Thoracic aorta (tissue), 2 donors: ENCODE data around the gene CBARP. TPM values are rescaled to one million over a fixed set of nuclear protein-coding genes. Genes with fewer than 3 reads are reported as not detected.

Experiments
- ATAC-seq: fragments of 150-250 bp; one replicate; pipeline ENCODE4 v1.8.0; 2017; ENCODE audit warnings: low read depth; ENCODE audit not compliant: insufficient number of reproducible peaks, low FRiP score
- DNase-seq: peaks from one replicate; pipeline ENCODE4 v3.0.0-alpha.2; 2020; ENCODE audit warnings: low spot score
- H3K27ac ChIP-seq, 2 donors: fragments of 200-600 bp; sonication (generic); 1 replicate in 1 of 2; 2 replicates in 1 of 2; pipeline ENCODE4 v1.5.1; 2016; ENCODE audit warnings: mild to moderate bottlenecking in 2 of 2, moderate library complexity in 2 of 2
- H3K27me3 ChIP-seq: fragments of 200-600 bp; sonication (generic); replicated peaks from 2 replicates; pipeline ENCODE4 v1.6.0; 2016; ENCODE audit warnings: mild to moderate bottlenecking; ENCODE audit not compliant: insufficient read depth
- H3K36me3 ChIP-seq: fragments of 200-600 bp; sonication (generic); one replicate; pipeline ENCODE4 v1.5.1; 2016
- H3K4me1 ChIP-seq, 2 donors: fragments of 200-600 bp; sonication (generic); 1 replicate in 1 of 2; 2 replicates in 1 of 2; pipeline versions ENCODE4 v1.5.1 to v1.6.0; 2016; ENCODE audit warnings: low read depth in 2 of 2, mild to moderate bottlenecking in 1 of 2; ENCODE audit not compliant: control insufficient read depth in 1 of 2
- H3K4me3 ChIP-seq: fragments of 200-600 bp; sonication (generic); 2 replicates; pipeline ENCODE4 v1.5.1; 2016; ENCODE audit warnings: mild to moderate bottlenecking
- H3K9me3 ChIP-seq: fragments of 200-600 bp; sonication (generic); 2 replicates; pipeline ENCODE4 v1.5.1; 2016
- total RNA-seq, 2 donors: library from RNA; depleted of rRNA; stranded (reverse); fragments of >200 nt; gene quantifications; one replicate each; pipeline versions ENCODE4 v1.1.0 to v1.2.3, GENCODE V29; 2016
- TF ChIP-seq, protein P1 (sequence below): fragments of 200-600 bp; sonication (generic); IDR thresholded peaks from one replicate; pipeline ENCODE4 v1.5.1; 2019; ENCODE audit warnings: antibody characterized with exemption

Gene CBARP
- total RNA-seq, 2 donors from 2014 or later = 0.27 to 1.9 TPM

DNA sequence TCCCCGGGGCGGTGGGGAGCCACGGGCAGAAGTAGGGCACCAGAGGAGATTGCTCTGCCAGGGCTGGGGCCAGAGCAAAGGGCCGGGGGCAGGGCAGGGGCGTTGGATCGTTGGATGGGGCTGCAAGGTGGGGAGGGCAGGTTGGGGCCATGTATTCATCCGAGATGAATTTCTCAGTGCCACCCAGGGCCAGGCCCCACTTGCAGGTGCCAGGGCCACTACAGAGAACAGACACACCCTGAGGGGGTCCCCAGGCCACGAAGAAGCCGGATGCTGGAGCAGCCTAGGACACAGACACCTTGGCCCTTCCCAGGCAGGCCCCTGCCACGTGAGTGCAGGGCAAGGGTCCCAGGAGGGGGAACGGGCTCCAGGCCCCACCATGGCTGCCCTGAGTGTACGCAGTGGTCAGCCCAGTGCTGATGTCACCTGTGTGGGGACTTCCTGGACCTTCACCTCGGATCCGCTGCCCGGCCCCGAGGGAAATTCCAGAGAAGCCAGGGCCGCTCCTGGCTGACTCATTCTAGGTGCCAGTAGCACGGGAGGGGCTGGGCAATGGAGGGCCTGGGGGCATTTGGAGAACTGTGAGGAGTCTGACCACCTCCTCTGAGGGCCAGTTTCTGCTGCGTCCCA, 54.1 kb downstream of the CBARP start:
- no peak for DNase-seq
- no peak for ATAC-seq
- H3K27ac ChIP-seq = no peak overlapping the region
- H3K36me3 ChIP-seq = no peaks in the 10 kb centered on the region
- H3K9me3 ChIP-seq = no peaks in the 10 kb centered on the region
- no peak overlapping the region for H3K4me3 ChIP-seq
- no peaks in the 10 kb centered on the region for H3K27me3 ChIP-seq
- TF ChIP-seq, protein P1, sequence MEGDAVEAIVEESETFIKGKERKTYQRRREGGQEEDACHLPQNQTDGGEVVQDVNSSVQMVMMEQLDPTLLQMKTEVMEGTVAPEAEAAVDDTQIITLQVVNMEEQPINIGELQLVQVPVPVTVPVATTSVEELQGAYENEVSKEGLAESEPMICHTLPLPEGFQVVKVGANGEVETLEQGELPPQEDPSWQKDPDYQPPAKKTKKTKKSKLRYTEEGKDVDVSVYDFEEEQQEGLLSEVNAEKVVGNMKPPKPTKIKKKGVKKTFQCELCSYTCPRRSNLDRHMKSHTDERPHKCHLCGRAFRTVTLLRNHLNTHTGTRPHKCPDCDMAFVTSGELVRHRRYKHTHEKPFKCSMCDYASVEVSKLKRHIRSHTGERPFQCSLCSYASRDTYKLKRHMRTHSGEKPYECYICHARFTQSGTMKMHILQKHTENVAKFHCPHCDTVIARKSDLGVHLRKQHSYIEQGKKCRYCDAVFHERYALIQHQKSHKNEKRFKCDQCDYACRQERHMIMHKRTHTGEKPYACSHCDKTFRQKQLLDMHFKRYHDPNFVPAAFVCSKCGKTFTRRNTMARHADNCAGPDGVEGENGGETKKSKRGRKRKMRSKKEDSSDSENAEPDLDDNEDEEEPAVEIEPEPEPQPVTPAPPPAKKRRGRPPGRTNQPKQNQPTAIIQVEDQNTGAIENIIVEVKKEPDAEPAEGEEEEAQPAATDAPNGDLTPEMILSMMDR = no peak
- peaks cover 9 to 10% of the 10 kb centered on the region in 2 donors for H3K4me1 ChIP-seq

DNA sequence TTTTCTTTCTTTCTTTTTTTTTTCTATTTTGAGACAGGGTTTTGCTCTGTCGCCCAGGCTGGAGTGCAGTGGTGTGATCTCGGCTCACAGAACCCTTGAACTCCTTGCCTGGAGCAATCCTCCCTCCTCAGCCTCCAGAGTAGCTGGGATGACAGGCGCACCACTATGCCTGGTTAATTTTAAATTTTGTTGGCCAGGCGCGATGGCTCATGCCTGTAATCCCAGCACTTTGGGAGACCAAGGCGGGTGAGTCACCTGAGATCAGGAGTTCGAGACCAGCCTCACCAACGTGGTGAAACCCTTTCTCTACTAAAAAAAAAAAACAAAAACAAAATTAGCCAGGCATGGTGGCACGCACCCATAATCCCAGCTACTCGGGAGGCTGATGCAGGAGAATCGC, 55.1 kb downstream of the CBARP start:
- Histone ChIP-seq H3K9me3 (no peaks in the 10 kb centered on the region), H3K4me1 (peaks cover 9 to 14% of the 10 kb centered on the region in 2 donors), H3K4me3 (no peak overlapping the region), H3K27ac (no peak overlapping the region), H3K36me3 (no peaks in the 10 kb centered on the region), H3K27me3 (no peaks in the 10 kb centered on the region)
- no peak for DNase-seq
- TF ChIP-seq, protein P1 = no peak
- no peak for ATAC-seq

DNA sequence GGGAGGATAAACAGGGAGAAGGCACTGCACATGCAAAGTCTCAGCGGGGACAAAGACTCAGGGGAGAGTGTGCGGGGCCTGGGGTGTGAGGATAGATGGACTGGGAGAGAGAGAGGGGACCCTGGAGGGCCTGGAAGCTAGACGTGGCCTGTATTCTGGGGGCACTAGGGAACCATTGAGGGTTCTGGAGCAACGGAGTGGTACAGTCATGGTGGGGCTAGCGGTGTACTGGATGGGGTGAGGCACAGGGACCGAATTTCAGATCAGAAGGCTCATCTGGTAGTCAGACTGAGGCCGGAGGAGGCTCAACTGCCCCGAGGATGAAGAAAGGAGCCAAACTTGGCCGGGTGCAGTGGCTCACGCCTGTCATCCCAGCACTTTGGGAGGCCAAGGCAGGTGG, 55.7 kb downstream of the CBARP start:
- no peak for ATAC-seq
- no peak overlapping the region for H3K27ac ChIP-seq

DNA sequence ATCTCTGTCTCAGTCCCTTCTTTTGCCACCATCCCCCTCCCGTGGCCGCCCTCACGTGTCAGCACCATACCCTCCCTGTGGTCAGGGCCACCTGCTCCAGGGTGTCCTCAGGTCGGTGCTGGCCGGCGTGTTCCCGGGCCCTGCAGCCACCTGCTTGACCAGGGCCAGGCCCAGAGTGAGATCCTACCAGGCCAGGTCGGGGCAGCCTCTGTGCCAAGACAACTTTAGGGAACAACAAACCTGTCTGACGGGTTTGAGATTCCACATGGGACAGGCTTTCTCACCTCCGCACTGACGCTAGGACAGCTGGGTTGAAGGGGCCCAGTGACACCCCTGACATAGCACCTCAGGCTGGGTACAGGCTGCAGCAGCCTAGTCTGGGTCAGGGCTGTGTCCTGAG, 56.2 kb downstream of the CBARP start:
- TF ChIP-seq, protein P1 = no peak
- no peaks in the 10 kb centered on the region for H3K27me3 ChIP-seq
- no peak overlapping the region for H3K27ac ChIP-seq
- ATAC-seq (no peak), DNase-seq (no peak)
- peaks cover 17 to 24% of the 10 kb centered on the region in 2 donors for H3K4me1 ChIP-seq
- H3K9me3 ChIP-seq = no peaks in the 10 kb centered on the region
- H3K4me3 ChIP-seq = no peak overlapping the region
- no peaks in the 10 kb centered on the region for H3K36me3 ChIP-seq

More for the DNA sequence above, 55.7 kb downstream of the CBARP start:
- no peak for DNase-seq
- peaks cover 14 to 20% of the 10 kb centered on the region in 2 donors for H3K4me1 ChIP-seq
- TF ChIP-seq, protein P1 = no peak
- no peaks in the 10 kb centered on the region for H3K27me3 ChIP-seq
- H3K9me3 ChIP-seq = no peaks in the 10 kb centered on the region
- no peaks in the 10 kb centered on the region for H3K36me3 ChIP-seq
- H3K4me3 ChIP-seq = no peak overlapping the region

Other genes starting within 250 kb of the CBARP start
- under 1 TPM in 1 of 2 donors, not detected in 1; 0.14 TPM for gene GRIN3B, start 237.6 kb downstream of the CBARP start, total RNA-seq
- gene TMEM259, start 216.9 kb downstream of the CBARP start, total RNA-seq = 100 to 1,000 TPM; 183 to 267 TPM
- gene RNU6-2, start 216.5 kb downstream of the CBARP start, total RNA-seq = not detected
- 100 to 1,000 TPM in 1 of 2 donors, 10 to 100 TPM in 1; 96.9 to 193 TPM for gene CNN2, start 211.4 kb downstream of the CBARP start, total RNA-seq
- gene ABCA7, start 197.9 kb downstream of the CBARP start, total RNA-seq = 1 to 10 TPM; 6.0 to 7.0 TPM
- gene ARHGAP45, start 170.8 kb downstream of the CBARP start, total RNA-seq = 10 to 100 TPM; 37.9 to 42.6 TPM
- 100 to 1,000 TPM; 129 to 149 TPM for gene POLR2E, start 142.6 kb downstream of the CBARP start, total RNA-seq
- gene GPX4, start 134.0 kb downstream of the CBARP start, total RNA-seq = 100 to 1,000 TPM; 259 to 441 TPM
- gene SBNO2, start 63.7 kb downstream of the CBARP start, total RNA-seq = 100 to 1,000 TPM in 1 of 2 donors, 10 to 100 TPM in 1; 55.4 to 182 TPM
- gene STK11, start 32.2 kb downstream of the CBARP start, total RNA-seq = 10 to 100 TPM; 60.2 to 70.0 TPM
- 10 to 100 TPM; 40.4 to 45.1 TPM for gene ATP5F1D, start 3.7 kb upstream of the CBARP start, total RNA-seq
- gene MIDN, start 10.6 kb upstream of the CBARP start, total RNA-seq = 100 to 1,000 TPM in 1 of 2 donors, 10 to 100 TPM in 1; 80.1 to 124 TPM
- gene CIRBP, start 31.3 kb upstream of the CBARP start, total RNA-seq = 100 to 1,000 TPM; 492 to 644 TPM
- 10 to 100 TPM; 18.8 to 40.8 TPM for gene FAM174C, start 37.5 kb upstream of the CBARP start, total RNA-seq
- gene EFNA2, start 47.9 kb upstream of the CBARP start, total RNA-seq = not detected
- gene NDUFS7, start 145.9 kb upstream of the CBARP start, total RNA-seq = 100 to 1,000 TPM in 1 of 2 donors, 10 to 100 TPM in 1; 83.3 to 110 TPM
- 10 to 100 TPM; 27.6 to 55.1 TPM for gene GAMT, start 163.5 kb upstream of the CBARP start, total RNA-seq
- 10 to 100 TPM; 34.9 to 76.9 TPM for gene DAZAP1, start 169.6 kb upstream of the CBARP start, total RNA-seq
- 1,000 to 10,000 TPM; 1,512 to 2,119 TPM for gene RPS15, start 200.4 kb upstream of the CBARP start, total RNA-seq
- under 1 TPM; 0.41 to 0.78 TPM for gene APC2, start 212.1 kb upstream of the CBARP start, total RNA-seq
- 10 to 100 TPM; 28.6 to 54.6 TPM for gene C19orf25, start 241.2 kb upstream of the CBARP start, total RNA-seq